ENCODE results near the gene USP10.
A peak's percentile ranks its signal among the peaks of the same experiment; 100 is the strongest.

Gene USP10

GRCh38 chr16:84819644-84820304, 120.0 kb downstream of the USP10 start, which contains the start of gene CRISPLD2 (continued):
- no peak for TF ChIP-seq OSR1 (CRISPR knock-in tag; IDR thresholded peaks at IDR 0.05)
- no peak for TF ChIP-seq ZFP3 (CRISPR knock-in tag; IDR thresholded peaks at IDR 0.05)
- TF ChIP-seq CSDC2 (CRISPR knock-in tag; IDR thresholded peaks at IDR 0.05), result no peak
- no peak for TF ChIP-seq ZNF565 (CRISPR knock-in tag; conservative IDR thresholded peaks at IDR 0.05; ENCODE audit: low read depth)

- no peak for TF ChIP-seq OSR1 (CRISPR knock-in tag; IDR thresholded peaks at IDR 0.05)
- TF ChIP-seq SNAI2 (CRISPR knock-in tag; IDR thresholded peaks at IDR 0.05), result no peak
- TF ChIP-seq ESRRG (CRISPR knock-in tag; IDR thresholded peaks at IDR 0.05), result no peak
- TF ChIP-seq PPARA (CRISPR knock-in tag; IDR thresholded peaks at IDR 0.05; ENCODE audit: borderline replicate concordance), result no peak
- no peak for TF ChIP-seq ZFP3 (CRISPR knock-in tag; IDR thresholded peaks at IDR 0.05)
- TF ChIP-seq ZNF8 (CRISPR knock-in tag; IDR thresholded peaks at IDR 0.05), result no peak
- no peak for TF ChIP-seq ZC3H10 (CRISPR knock-in tag; IDR thresholded peaks at IDR 0.05)
- no peak for TF ChIP-seq CREB5 (CRISPR knock-in tag; IDR thresholded peaks at IDR 0.05; ENCODE audit: low read depth)
- TF ChIP-seq ZFP30 (CRISPR knock-in tag; IDR thresholded peaks at IDR 0.05), result no peak
- TF ChIP-seq ISL1 (CRISPR knock-in tag; IDR thresholded peaks at IDR 0.05), result no peak
- TF ChIP-seq ARNTL (CRISPR knock-in tag; IDR thresholded peaks at IDR 0.05; ENCODE audit: borderline replicate concordance, low read depth), result no peak
- no peak for TF ChIP-seq RARB (CRISPR knock-in tag; IDR thresholded peaks at IDR 0.05)
- no peak for TF ChIP-seq CSDC2 (CRISPR knock-in tag; IDR thresholded peaks at IDR 0.05)
- ATAC-seq, result peak; percentile 62
Measured at GRCh38 chr16:84820305-84820684, 120.5 kb downstream of the USP10 start.

DNA sequence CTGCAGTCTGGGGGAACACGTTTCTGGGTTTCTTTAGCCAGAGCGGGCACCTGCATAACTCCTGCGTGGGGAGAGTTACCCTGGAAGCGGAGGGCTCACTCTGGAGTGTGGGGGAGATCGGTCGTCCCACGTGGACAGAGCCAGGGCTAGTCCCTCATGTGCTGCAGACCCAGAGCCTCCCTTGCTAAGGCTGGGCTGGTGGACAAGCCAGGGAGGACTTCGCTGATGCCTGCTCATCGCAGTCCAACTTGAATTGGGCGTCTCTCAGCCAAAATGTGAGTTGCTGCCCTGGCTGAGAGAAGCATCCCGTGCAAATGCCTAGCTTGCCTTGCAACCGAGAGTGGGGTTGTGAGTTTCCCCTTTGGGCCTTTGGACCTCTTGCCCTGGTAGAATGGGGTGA, 121.0 kb downstream of the USP10 start:
- no peak for TF ChIP-seq PPARA (CRISPR knock-in tag; IDR thresholded peaks at IDR 0.05; ENCODE audit: borderline replicate concordance)
- TF ChIP-seq TSHZ2 (CRISPR knock-in tag; IDR thresholded peaks at IDR 0.05), result no peak
- no peak for TF ChIP-seq SNAI2 (CRISPR knock-in tag; IDR thresholded peaks at IDR 0.05)
- no peak for TF ChIP-seq ISL1 (CRISPR knock-in tag; IDR thresholded peaks at IDR 0.05)
- TF ChIP-seq, protein P1, sequence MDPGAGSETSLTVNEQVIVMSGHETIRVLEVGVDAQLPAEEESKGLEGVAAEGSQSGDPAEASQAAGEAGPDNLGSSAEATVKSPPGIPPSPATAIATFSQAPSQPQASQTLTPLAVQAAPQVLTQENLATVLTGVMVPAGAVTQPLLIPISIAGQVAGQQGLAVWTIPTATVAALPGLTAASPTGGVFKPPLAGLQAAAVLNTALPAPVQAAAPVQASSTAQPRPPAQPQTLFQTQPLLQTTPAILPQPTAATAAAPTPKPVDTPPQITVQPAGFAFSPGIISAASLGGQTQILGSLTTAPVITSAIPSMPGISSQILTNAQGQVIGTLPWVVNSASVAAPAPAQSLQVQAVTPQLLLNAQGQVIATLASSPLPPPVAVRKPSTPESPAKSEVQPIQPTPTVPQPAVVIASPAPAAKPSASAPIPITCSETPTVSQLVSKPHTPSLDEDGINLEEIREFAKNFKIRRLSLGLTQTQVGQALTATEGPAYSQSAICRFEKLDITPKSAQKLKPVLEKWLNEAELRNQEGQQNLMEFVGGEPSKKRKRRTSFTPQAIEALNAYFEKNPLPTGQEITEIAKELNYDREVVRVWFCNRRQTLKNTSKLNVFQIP (CRISPR knock-in tag; IDR thresholded peaks at IDR 0.05; ENCODE audit: borderline replicate concordance, low read depth), result no peak
- no peak for TF ChIP-seq TCF4 (CRISPR knock-in tag; IDR thresholded peaks at IDR 0.05; ENCODE audit: borderline replicate concordance)
- no peak for TF ChIP-seq ZC3H10 (CRISPR knock-in tag; IDR thresholded peaks at IDR 0.05)
- TF ChIP-seq CSDC2 (CRISPR knock-in tag; IDR thresholded peaks at IDR 0.05), result no peak
- TF ChIP-seq TOX (CRISPR knock-in tag; IDR thresholded peaks at IDR 0.05; ENCODE audit: borderline replicate concordance), result no peak
- no peak for TF ChIP-seq RARB (CRISPR knock-in tag; IDR thresholded peaks at IDR 0.05)
- no peak for TF ChIP-seq BACH2 (CRISPR knock-in tag; IDR thresholded peaks at IDR 0.05; ENCODE audit: borderline replicate concordance)
- no peak for TF ChIP-seq ARNTL (CRISPR knock-in tag; IDR thresholded peaks at IDR 0.05; ENCODE audit: borderline replicate concordance, low read depth)
- no peak for TF ChIP-seq OSR1 (CRISPR knock-in tag; IDR thresholded peaks at IDR 0.05)
- TF ChIP-seq ZNF8 (CRISPR knock-in tag; IDR thresholded peaks at IDR 0.05), result no peak
- TF ChIP-seq, protein P2, sequence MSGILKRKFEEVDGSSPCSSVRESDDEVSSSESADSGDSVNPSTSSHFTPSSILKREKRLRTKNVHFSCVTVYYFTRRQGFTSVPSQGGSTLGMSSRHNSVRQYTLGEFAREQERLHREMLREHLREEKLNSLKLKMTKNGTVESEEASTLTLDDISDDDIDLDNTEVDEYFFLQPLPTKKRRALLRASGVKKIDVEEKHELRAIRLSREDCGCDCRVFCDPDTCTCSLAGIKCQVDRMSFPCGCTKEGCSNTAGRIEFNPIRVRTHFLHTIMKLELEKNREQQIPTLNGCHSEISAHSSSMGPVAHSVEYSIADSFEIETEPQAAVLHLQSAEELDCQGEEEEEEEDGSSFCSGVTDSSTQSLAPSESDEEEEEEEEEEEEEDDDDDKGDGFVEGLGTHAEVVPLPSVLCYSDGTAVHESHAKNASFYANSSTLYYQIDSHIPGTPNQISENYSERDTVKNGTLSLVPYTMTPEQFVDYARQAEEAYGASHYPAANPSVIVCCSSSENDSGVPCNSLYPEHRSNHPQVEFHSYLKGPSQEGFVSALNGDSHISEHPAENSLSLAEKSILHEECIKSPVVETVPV (CRISPR knock-in tag; IDR thresholded peaks at IDR 0.05), result no peak
- no peak for TF ChIP-seq PATZ1 (CRISPR knock-in tag; IDR thresholded peaks at IDR 0.05; ENCODE audit: borderline replicate concordance)
- no peak for TF ChIP-seq ESRRG (CRISPR knock-in tag; IDR thresholded peaks at IDR 0.05)
- no peak for TF ChIP-seq GLIS3 (CRISPR knock-in tag; IDR thresholded peaks at IDR 0.05)
- TF ChIP-seq ZNF70 (CRISPR knock-in tag; IDR thresholded peaks at IDR 0.05), result no peak
- TF ChIP-seq ZFP3 (CRISPR knock-in tag; IDR thresholded peaks at IDR 0.05), result no peak
- no peak for ATAC-seq

Measured in SK-N-SH treated with all-trans-retinoic acid at 6 μM for 48 hours (cell line).